Heart right ventricle (tissue), 16 donors: ENCODE results near the gene PIK3CB. TPM values are rescaled to one million over a fixed set of nuclear protein-coding genes. Genes with fewer than 3 reads are reported as not detected.

Experiments used
- ATAC-seq, 8 donors: fragments of 200-7000 bp; cut with Tn5 transposase; one replicate each; pipeline ENCODE4 v1.9.1; 2020; ENCODE audit warnings: mild to moderate bottlenecking in 8 of 8, moderate library complexity in 8 of 8, moderate number of reproducible peaks in 1 of 8
- DNase-seq, 2 donors: peaks; one replicate each; pipeline ENCODE4 v3.0.0-alpha.2; 2020
- H3K27ac ChIP-seq, 10 donors: fragments of 200-600 bp; sonication (generic) in 2 of 10; one replicate each; pipeline versions ENCODE4 v1.5.0 to v1.8.0; 2020 to 2022; ENCODE audit warnings: mild to moderate bottlenecking in 3 of 10
- H3K27me3 ChIP-seq, 7 donors: fragments of 200-600 bp; one replicate each; pipeline ENCODE4 v1.8.0; 2021 to 2022; ENCODE audit warnings: mild to moderate bottlenecking in 2 of 7
- H3K36me3 ChIP-seq, 9 donors: fragments of 200-600 bp; sonication (generic) in 1 of 9; one replicate each; pipeline versions ENCODE4 v1.5.0 to v1.8.0; 2020 to 2022; ENCODE audit warnings: mild to moderate bottlenecking in 2 of 9
- H3K4me1 ChIP-seq, 9 donors: fragments of 200-600 bp; sonication (generic) in 1 of 9; one replicate each; pipeline versions ENCODE4 v1.5.0 to v1.8.0; 2020 to 2022; ENCODE audit warnings: mild to moderate bottlenecking in 4 of 9
- H3K4me3 ChIP-seq, 10 donors: fragments of 200-600 bp; sonication (generic) in 2 of 10; one replicate each; pipeline versions ENCODE4 v1.5.0 to v1.8.0; 2020 to 2022; ENCODE audit warnings: mild to moderate bottlenecking in 7 of 10, moderate library complexity in 2 of 10
- H3K9me3 ChIP-seq, 11 donors: fragments of 200-600 bp in 10 of 11; sonication (generic) in 2 of 11; one replicate each; pipeline versions ENCODE4 v1.5.0 to v1.8.0; 2013 to 2022; ENCODE audit warnings: mild to moderate bottlenecking in 2 of 11, control low read depth in 1 of 11, moderate library complexity in 1 of 11
- WGBS, 2 donors: extraction: QIAGEN DNeasy Blood & Tissue Kit; methylation state at CpG; one replicate each; pipeline ENCODE4 v1.1.7; 2013; ENCODE audit warnings: inconsistent platforms in 1 of 2; 5-methylcytosine and 5-hydroxymethylcytosine counted together
- intact Hi-C, 10 donors: fragments of 100-400 bp; cut with DNase I; formaldehyde crosslinking; loops; one replicate each; pipeline versions ENCODE4 v1.11.1 to v1.14.2; 2022
- polyA plus RNA-seq, 2 donors: library from polyadenylated mRNA; stranded (reverse); fragments of 200-250 nt; gene quantifications; one replicate each; pipeline ENCODE4 v1.2.3, GENCODE V29; 2013
- total RNA-seq, 10 donors: library from RNA; stranded (reverse); fragmentation: NEBNext Ultra II Directional in 3 of 10; extraction: Animal tissue kit (Norgen Biotek cat#: 25700) in 3 of 10; gene quantifications; one replicate each; pipeline versions ENCODE4 v1.2.1 to v1.2.4, GENCODE V29; 2021 to 2023
- TF ChIP-seq, protein P1 (sequence below), 9 donors: fragments of 200-600 bp; sonication (generic) in 2 of 9; IDR thresholded peaks; one replicate each; pipeline versions ENCODE4 v1.5.0 to v1.8.0; 2021 to 2022; ENCODE audit warnings: antibody characterized with exemption in 9 of 9, mild to moderate bottlenecking in 5 of 9, moderate library complexity in 1 of 9
- donor health status: Arrhythmogenic right ventricular cardiomyopathy.
- donor health status: ischemic (EF 13 %, LVEDD 7.1; RV severe dilation, severe dysfunction).
- donor health status: healthy with polysubstance abuse.
- donor health status: DM: no; HTN: yes; CAD: no.
- donor health status: DM: no; HTN: no; CAD: no.
- donor health status: ischemic (EF 25% LVEDD 6.9; RV normal size, moderate dysfunction).
- donor health status: ischemic (EF 25% LVEDD 5.7; RV mildly dilated, moderate dysfunction).
- donor health status: healthy.
- donor health status: DM: yes; HTN: yes; CAD: no.
- donor health status: Ischemic cardiomyopathy.
- donor health status: ischemic (EF 35%, LVEDD 5.7; RV mildly dilated, moderate dysfunction).
- donor health status: nonischemic (EF 11% LVEDD 7.7; RV severe dilation, severe dysfunction).
- donor health status: DM: yes; HTN: yes; CAD: no.
- donor health status: PGD.
- donor health status: ischemic (EF 29% LVEDD 5.4; RV normal size, mild dysfunction).
- donor health status: nonischemic (EF 23%, LVEDD 6.1; RV moderate dilation, normal function).

Gene PIK3CB
- total and polyA plus RNA-seq, 12 donors: 8.1 to 45.7 (median 29.3) TPM

- TF ChIP-seq, protein P1, sequence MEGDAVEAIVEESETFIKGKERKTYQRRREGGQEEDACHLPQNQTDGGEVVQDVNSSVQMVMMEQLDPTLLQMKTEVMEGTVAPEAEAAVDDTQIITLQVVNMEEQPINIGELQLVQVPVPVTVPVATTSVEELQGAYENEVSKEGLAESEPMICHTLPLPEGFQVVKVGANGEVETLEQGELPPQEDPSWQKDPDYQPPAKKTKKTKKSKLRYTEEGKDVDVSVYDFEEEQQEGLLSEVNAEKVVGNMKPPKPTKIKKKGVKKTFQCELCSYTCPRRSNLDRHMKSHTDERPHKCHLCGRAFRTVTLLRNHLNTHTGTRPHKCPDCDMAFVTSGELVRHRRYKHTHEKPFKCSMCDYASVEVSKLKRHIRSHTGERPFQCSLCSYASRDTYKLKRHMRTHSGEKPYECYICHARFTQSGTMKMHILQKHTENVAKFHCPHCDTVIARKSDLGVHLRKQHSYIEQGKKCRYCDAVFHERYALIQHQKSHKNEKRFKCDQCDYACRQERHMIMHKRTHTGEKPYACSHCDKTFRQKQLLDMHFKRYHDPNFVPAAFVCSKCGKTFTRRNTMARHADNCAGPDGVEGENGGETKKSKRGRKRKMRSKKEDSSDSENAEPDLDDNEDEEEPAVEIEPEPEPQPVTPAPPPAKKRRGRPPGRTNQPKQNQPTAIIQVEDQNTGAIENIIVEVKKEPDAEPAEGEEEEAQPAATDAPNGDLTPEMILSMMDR (IDR thresholded peaks at IDR 0.05): no peak
- Histone ChIP-seq H3K9me3 (no peaks in the 10 kb centered on the region), H3K27me3 (no peaks in the 10 kb centered on the region), H3K27ac (peak overlapping the region in 9 of 10 donors; percentile 24 to 88 (median 77)), H3K36me3 (no peaks in the 10 kb centered on the region), H3K4me3 (peak overlapping the region in 7 of 10 donors; percentile 0 to 35 (median 10)), H3K4me1 (peaks cover 4 to 32% (median 21%) of the 10 kb centered on the region in 9 donors)
- intact Hi-C loops: no loop called here
- ATAC-seq (peak in 7 of 8 donors; percentile 56 to 87 (median 73)), DNase-seq (peak in 1 of 2 donors; percentile 10)
- 50 to 69% methylated on average over 4 of the region's 4 CpGs for WGBS, 2 donors
Measured at GRCh38 chr3:138862531-138862923, 27.8 kb upstream of the PIK3CB start.

- TF ChIP-seq, protein P1 (IDR thresholded peaks at IDR 0.05): no peak
- 83 to 86% methylated on average over 5 of the region's 5 CpGs for WGBS, 2 donors
- ATAC-seq: peak in 2 of 8 donors; percentile 16 to 36
Measured at GRCh38 chr3:138861798-138862197, 27.1 kb upstream of the PIK3CB start.

DNA sequence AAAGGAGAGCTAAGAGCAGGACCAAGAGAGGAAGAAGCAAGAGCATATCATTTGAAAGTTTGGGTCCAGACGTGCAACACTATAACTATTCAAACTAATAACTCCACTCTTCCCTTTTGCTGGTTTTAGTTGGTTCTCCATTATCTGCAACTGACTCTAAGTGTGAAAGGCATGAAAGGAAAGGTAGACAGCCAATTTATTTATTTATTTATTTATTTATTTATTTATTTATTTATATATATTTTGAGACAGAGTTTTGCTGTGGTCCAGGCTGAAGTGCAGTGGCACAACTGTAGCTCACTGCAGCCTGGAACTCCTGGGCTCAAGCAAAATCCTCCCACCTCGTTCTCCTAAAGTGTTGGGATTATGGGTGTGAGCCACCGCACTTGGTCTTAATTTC is 22.1 kb upstream of the PIK3CB start:
- H3K4me1 ChIP-seq: peaks cover 0 to 18% (median 13%) of the 10 kb centered on the region in 9 donors
- no peak overlapping the region for H3K27ac ChIP-seq
- TF ChIP-seq, protein P1 (IDR thresholded peaks at IDR 0.05): no peak
- ATAC-seq: no peak
- intact Hi-C loops: no loop called here
- WGBS, 2 donors: 85 to 87% methylated on average over 3 of the region's 3 CpGs
- H3K4me3 ChIP-seq: no peak overlapping the region
- DNase-seq: no peak
- H3K36me3 ChIP-seq: no peaks in the 10 kb centered on the region
- H3K9me3 ChIP-seq: no peaks in the 10 kb centered on the region
- H3K27me3 ChIP-seq: no peaks in the 10 kb centered on the region

More at GRCh38 chr3:138861798-138862197, 27.1 kb upstream of the PIK3CB start:
- peaks cover 4 to 32% (median 21%) of the 10 kb centered on the region in 9 donors for H3K4me1 ChIP-seq
- peak overlapping the region in 8 of 10 donors; percentile 64 to 88 (median 78) for H3K27ac ChIP-seq
- DNase-seq: no peak
- H3K4me3 ChIP-seq: no peak overlapping the region
- intact Hi-C loops: no loop called here
- H3K9me3 ChIP-seq: no peaks in the 10 kb centered on the region
- H3K27me3 ChIP-seq: no peaks in the 10 kb centered on the region
- no peaks in the 10 kb centered on the region for H3K36me3 ChIP-seq

GRCh38 chr3:138854940-138855339 is 20.2 kb upstream of the PIK3CB start:
- ATAC-seq: no peak
- DNase-seq: no peak
- intact Hi-C loops: no loop called here

More at GRCh38 chr3:138854940-138855339, 20.2 kb upstream of the PIK3CB start:
- peaks cover 0 to 14% (median 8%) of the 10 kb centered on the region in 9 donors for H3K4me1 ChIP-seq
- H3K36me3 ChIP-seq: no peaks in the 10 kb centered on the region
- H3K9me3 ChIP-seq: no peaks in the 10 kb centered on the region
- TF ChIP-seq, protein P1 (IDR thresholded peaks at IDR 0.05): no peak
- no peak overlapping the region for H3K4me3 ChIP-seq
- no peaks in the 10 kb centered on the region for H3K27me3 ChIP-seq
- 93 to 94% methylated on average over 7 of the region's 7 CpGs for WGBS, 2 donors
- H3K27ac ChIP-seq: peak overlapping the region in 2 of 10 donors; percentile 27 to 49
